ENCODE measurements around the gene HOXC13. TPM values are rescaled to one million over a fixed set of nuclear protein-coding genes. Genes with fewer than 3 reads are reported as not detected.

Gene HOXC13
- polyA plus RNA-seq, 1 donor (not counting 4 experiments of a cell fraction or from before 2014, with no cell fraction given) = 4.8 TPM

DNA sequence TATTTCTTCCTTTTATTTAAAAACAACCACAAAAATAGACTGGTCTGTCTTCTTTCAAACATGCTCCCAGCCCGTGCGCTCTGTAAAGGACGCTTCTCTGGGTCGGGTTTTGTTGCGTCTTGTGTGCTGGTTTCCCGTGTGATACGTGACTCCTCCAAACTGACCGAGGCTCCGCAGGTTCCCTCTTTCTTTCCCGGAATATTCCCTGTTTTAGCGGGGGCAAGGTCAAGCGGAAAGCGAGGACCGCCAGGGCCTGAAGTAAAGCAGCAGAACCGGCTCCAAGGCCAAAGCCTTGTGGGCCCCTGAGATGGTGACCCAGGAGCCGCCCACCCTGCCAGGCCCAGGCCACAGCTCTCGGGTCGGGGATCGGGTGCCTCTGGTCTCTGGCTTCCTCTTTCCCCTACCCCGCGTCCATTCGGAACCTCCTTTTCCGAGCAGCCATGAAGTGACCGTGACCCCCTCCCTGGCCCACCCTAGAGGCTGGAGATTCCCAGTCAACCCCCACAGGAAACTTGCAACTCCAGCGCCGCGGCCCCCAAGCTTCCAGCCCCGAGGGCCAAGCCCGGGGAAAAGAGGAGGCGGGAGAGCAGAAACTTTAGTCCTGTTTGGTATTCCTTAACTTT, 45.4 kb downstream of the HOXC13 start:
- peak overlapping the region; percentile 74 for H3K27ac ChIP-seq (ENCODE audit: control insufficient read depth, insufficient read depth, low read length)
- peak overlapping the region; percentile 87 for H3K4me2 ChIP-seq (ENCODE audit: control insufficient read depth, extremely low read depth, insufficient read depth, low read depth, low read length)
- dilution Hi-C loops (cut with MboI; ENCODE audit: extremely low pct_ligation_motif_present, low sequenced_read_pairs) = no loop called here
- peak overlapping the region; percentile 77 for H3K9ac ChIP-seq (ENCODE audit: control insufficient read depth, extremely low read depth, insufficient read depth, low read length)
- H4K20me1 ChIP-seq (ENCODE audit: control insufficient read depth, extremely low read depth, insufficient read depth, low read length) = no peaks in the 10 kb centered on the region
- H3K79me2 ChIP-seq (ENCODE audit: control insufficient read depth, insufficient read depth, low read length) = peaks cover 53% of the 10 kb centered on the region
- no peaks in the 10 kb centered on the region for H3K36me3 ChIP-seq (ENCODE audit: control insufficient read depth in 2 of 2, extremely low read depth in 1 of 2, insufficient read depth in 2 of 2, low read length in 2 of 2)
- H3K4me3 ChIP-seq (ENCODE audit: control insufficient read depth in 2 of 3, extremely low read depth in 1 of 3, insufficient read depth in 2 of 3, low read depth in 1 of 3, low read length in 3 of 3) = peak overlapping the region; percentile 44 to 67 (median 67)
- H3K9me1 ChIP-seq (ENCODE audit: control insufficient read depth, extremely low read depth, insufficient read depth, low read length) = no peaks in the 10 kb centered on the region
- peaks cover 31% of the 10 kb centered on the region for H3K4me1 ChIP-seq (ENCODE audit: control insufficient read depth, extremely low read depth, insufficient read depth, low read length)
- DNase-seq (ENCODE audit: low read depth, low spot score) = no peak
- TF ChIP-seq EZH2 (IDR thresholded peaks at IDR 0.05; ENCODE audit: low read length) (no peak), CTCF (optimal IDR thresholded peaks at IDR 0.05 in 1 of 3, IDR thresholded peaks at IDR 0.05 in 1 of 3, conservative IDR thresholded peaks at IDR 0.05 in 1 of 3; ENCODE audit: extremely low read depth in 1 of 3, insufficient read depth in 2 of 3, low read length in 3 of 3) (no peak)
- H3K9me3 ChIP-seq (ENCODE audit: control insufficient read depth, low read depth, low read length) = no peaks in the 10 kb centered on the region
- no peak for FAIRE-seq
- no peaks in the 10 kb centered on the region for H3K27me3 ChIP-seq (ENCODE audit: control insufficient read depth, extremely low read depth, insufficient read depth, low read length)
- H2AFZ ChIP-seq (ENCODE audit: control insufficient read depth, low read length) = peak overlapping the region; percentile 32

GRCh38 chr12:53984901-53985691, 46.5 kb downstream of the HOXC13 start, which contains the start of gene HOXC10:
HOXC10 (plus strand) TSS chr12:53985146; CDS start chr12:53985260, 114 bp downstream.
- Histone ChIP-seq H2AFZ (ENCODE audit: control insufficient read depth, low read length) (peak within 1 kb of the TSS; percentile 61), H3K36me3 (ENCODE audit: control insufficient read depth in 2 of 2, extremely low read depth in 1 of 2, insufficient read depth in 2 of 2, low read length in 2 of 2) (no peaks in the 10 kb centered on the region), H3K4me2 (ENCODE audit: control insufficient read depth, extremely low read depth, insufficient read depth, low read depth, low read length) (peak within 1 kb of the TSS; percentile 94), H3K27ac (ENCODE audit: control insufficient read depth, insufficient read depth, low read length) (peak within 1 kb of the TSS; percentile 83), H3K9me3 (ENCODE audit: control insufficient read depth, low read depth, low read length) (no peaks in the 10 kb centered on the region), H3K79me2 (ENCODE audit: control insufficient read depth, insufficient read depth, low read length) (peaks cover 61% of the 10 kb centered on the region), H4K20me1 (ENCODE audit: control insufficient read depth, extremely low read depth, insufficient read depth, low read length) (no peaks in the 10 kb centered on the region), H3K9ac (ENCODE audit: control insufficient read depth, extremely low read depth, insufficient read depth, low read length) (peak within 1 kb of the TSS; percentile 90), H3K9me1 (ENCODE audit: control insufficient read depth, extremely low read depth, insufficient read depth, low read length) (no peaks in the 10 kb centered on the region), H3K27me3 (ENCODE audit: control insufficient read depth, extremely low read depth, insufficient read depth, low read length) (no peaks in the 10 kb centered on the region), H3K4me1 (ENCODE audit: control insufficient read depth, extremely low read depth, insufficient read depth, low read length) (peaks cover 33% of the 10 kb centered on the region), H3K4me3 (ENCODE audit: control insufficient read depth in 2 of 3, extremely low read depth in 1 of 3, insufficient read depth in 2 of 3, low read depth in 1 of 3, low read length in 3 of 3) (peak within 1 kb of the TSS; percentile 73 to 91 (median 90))
- dilution Hi-C loops (cut with MboI; ENCODE audit: extremely low pct_ligation_motif_present, low sequenced_read_pairs) = no loop called here
- FAIRE-seq = peak; percentile 91
- DNase-seq (ENCODE audit: low read depth, low spot score) = no peak
- TF ChIP-seq EZH2 (IDR thresholded peaks at IDR 0.05; ENCODE audit: low read length) = no peak
- peak; percentile 61 to 97 (median 85) for TF ChIP-seq CTCF (optimal IDR thresholded peaks at IDR 0.05 in 1 of 3, IDR thresholded peaks at IDR 0.05 in 1 of 3, conservative IDR thresholded peaks at IDR 0.05 in 1 of 3; ENCODE audit: extremely low read depth in 1 of 3, insufficient read depth in 2 of 3, low read length in 3 of 3)

Measured in keratinocyte (primary cell).